PC-9 (cell line): Measurements from ENCODE around the gene ENPP6.

Experiments used
- EZH2 ChIP-seq: fragments of 200-600 bp; sonication (generic); IDR thresholded peaks from 2 replicates; pipeline ENCODE4 v1.8.0; 2017; ENCODE audit warnings: antibody characterized with exemption, low read depth
- TF ChIP-seq, protein P1 (sequence below): fragments of 200-600 bp; sonication (generic); conservative IDR thresholded peaks from 2 replicates; pipeline ENCODE4 v1.6.1; 2017; ENCODE audit warnings: mixed run types, antibody characterized with exemption, mild to moderate bottlenecking, moderate library complexity

DNA sequence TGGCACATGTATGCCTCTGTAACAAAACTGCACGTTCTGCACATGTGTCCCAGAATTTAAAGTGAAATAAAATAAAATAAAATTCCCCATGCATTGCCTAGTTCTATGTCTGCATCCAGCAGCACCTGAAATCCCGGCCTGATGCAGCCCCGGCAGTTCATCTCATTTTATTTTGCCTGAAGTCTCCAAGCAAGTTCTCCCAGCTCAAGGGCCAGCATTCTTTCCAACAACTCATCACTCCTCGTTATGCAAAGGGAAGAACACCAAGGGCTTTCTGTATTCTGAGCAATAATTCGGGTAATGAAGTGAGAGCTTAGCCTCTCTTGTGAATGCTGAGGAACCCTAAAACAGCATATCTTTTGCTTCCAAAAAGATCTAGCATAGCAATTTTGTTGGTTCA, 2.7 kb downstream of the ENPP6 start:
- TF ChIP-seq, protein P1, sequence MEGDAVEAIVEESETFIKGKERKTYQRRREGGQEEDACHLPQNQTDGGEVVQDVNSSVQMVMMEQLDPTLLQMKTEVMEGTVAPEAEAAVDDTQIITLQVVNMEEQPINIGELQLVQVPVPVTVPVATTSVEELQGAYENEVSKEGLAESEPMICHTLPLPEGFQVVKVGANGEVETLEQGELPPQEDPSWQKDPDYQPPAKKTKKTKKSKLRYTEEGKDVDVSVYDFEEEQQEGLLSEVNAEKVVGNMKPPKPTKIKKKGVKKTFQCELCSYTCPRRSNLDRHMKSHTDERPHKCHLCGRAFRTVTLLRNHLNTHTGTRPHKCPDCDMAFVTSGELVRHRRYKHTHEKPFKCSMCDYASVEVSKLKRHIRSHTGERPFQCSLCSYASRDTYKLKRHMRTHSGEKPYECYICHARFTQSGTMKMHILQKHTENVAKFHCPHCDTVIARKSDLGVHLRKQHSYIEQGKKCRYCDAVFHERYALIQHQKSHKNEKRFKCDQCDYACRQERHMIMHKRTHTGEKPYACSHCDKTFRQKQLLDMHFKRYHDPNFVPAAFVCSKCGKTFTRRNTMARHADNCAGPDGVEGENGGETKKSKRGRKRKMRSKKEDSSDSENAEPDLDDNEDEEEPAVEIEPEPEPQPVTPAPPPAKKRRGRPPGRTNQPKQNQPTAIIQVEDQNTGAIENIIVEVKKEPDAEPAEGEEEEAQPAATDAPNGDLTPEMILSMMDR = no peak
- no peak for TF ChIP-seq EZH2
